H1 (cell line): ENCODE measurements around the gene NDUFA13. TPM values are rescaled to one million over a fixed set of nuclear protein-coding genes. Genes with fewer than 3 reads are reported as not detected.

Source experiments
- CTCF ChIA-PET: fragments of 300-600 bp; sonication (Branson Sonifier 250); formaldehyde crosslinking; loops from one replicate; lab custom pipeline; 2021; ENCODE audit not compliant: partially characterized antibody; lab: Charles Lee
- POLR2A ChIA-PET: fragments of 300-600 bp; sonication (Branson Sonifier 250); formaldehyde crosslinking; loops from one replicate; lab custom pipeline; 2021; ENCODE audit warnings: inconsistent platforms; ENCODE audit not compliant: partially characterized antibody; lab: Charles Lee
- DNase-seq, 2 experiments: peaks; one replicate each; pipeline versions ENCODE4 v3.0.0 to v3.0.0-alpha.2; 2010 to 2022; ENCODE audit warnings: low spot score in 2 of 2, low read depth in 1 of 2, mixed read lengths in 1 of 2
- FAIRE-seq: peaks from 2 replicates; lab custom pipeline; 2011; peaks lifted over from hg19 to GRCh38; lab: Jason Lieb, UNC
- H2AFZ ChIP-seq: 2 replicates; pipeline ENCODE4 v1.8.1; 2012; ENCODE audit warnings: low read length, inconsistent platforms
- H2AK5ac ChIP-seq: 2 replicates; pipeline ENCODE4 v1.6.1; 2013; ENCODE audit warnings: low read depth, low read length
- H2BK120ac ChIP-seq: replicated peaks from 2 replicates; pipeline ENCODE3; 2013; ENCODE audit warnings: low read depth, low read length, inconsistent platforms
- H2BK12ac ChIP-seq: 2 replicates; pipeline ENCODE4 v1.6.1; 2013; ENCODE audit warnings: low read depth, low read length
- H2BK15ac ChIP-seq: 2 replicates; pipeline ENCODE4 v1.6.1; 2013; ENCODE audit warnings: low read length
- H2BK20ac ChIP-seq: 2 replicates; pipeline ENCODE4 v1.6.1; 2013; ENCODE audit warnings: low read length
- H2BK5ac ChIP-seq: 2 replicates; pipeline ENCODE4 v1.6.1; 2013; ENCODE audit warnings: low read depth, low read length
- H3K14ac ChIP-seq: 2 replicates; pipeline ENCODE4 v1.6.1; 2013; ENCODE audit warnings: inconsistent platforms; ENCODE audit not compliant: insufficient read length
- H3K18ac ChIP-seq: 2 replicates; pipeline ENCODE4 v1.6.1; 2013; ENCODE audit warnings: low read length; ENCODE audit errors: extremely low read depth
- H3K23ac ChIP-seq: 2 replicates; pipeline ENCODE4 v1.6.1; 2013; ENCODE audit warnings: inconsistent platforms; ENCODE audit not compliant: insufficient read length
- H3K23me2 ChIP-seq: 2 replicates; pipeline ENCODE4 v1.6.1; 2013; ENCODE audit warnings: low read depth, low read length
- H3K27ac ChIP-seq: 2 replicates; pipeline ENCODE4 v1.6.1; 2011; ENCODE audit warnings: low read depth, low read length, inconsistent platforms
- H3K27me3 ChIP-seq, 4 experiments: replicated peaks in 1 of 4; 1 replicate in 1 of 4; 2 replicates in 3 of 4; pipeline versions ENCODE4 v1.6.1 to v1.8.1; 2011 to 2013; ENCODE audit warnings: low read length in 3 of 4, mild to moderate bottlenecking in 3 of 4, inconsistent platforms in 2 of 4, mixed read lengths in 2 of 4, moderate library complexity in 1 of 4; ENCODE audit not compliant: control insufficient read depth in 3 of 4, insufficient read depth in 3 of 4; ENCODE audit errors: extremely low read depth in 1 of 4
- H3K36me3 ChIP-seq, 4 experiments: 2 replicates each; pipeline versions ENCODE4 v1.6.1 to v1.8.1; 2011 to 2013; ENCODE audit warnings: mild to moderate bottlenecking in 4 of 4, low read length in 3 of 4, moderate library complexity in 2 of 4, control low read depth in 1 of 4, inconsistent platforms in 1 of 4; ENCODE audit not compliant: insufficient read depth in 4 of 4, control insufficient read depth in 2 of 4
- H3K4ac ChIP-seq: replicated peaks from 2 replicates; pipeline ENCODE3; 2013; ENCODE audit warnings: low read length, low read depth, mixed read lengths, inconsistent platforms; ENCODE audit not compliant: insufficient read length
- H3K4me1 ChIP-seq, 4 experiments: replicated peaks in 1 of 4; 1 replicate in 1 of 4; 2 replicates in 3 of 4; pipeline versions ENCODE4 v1.6.1 to v1.8.1; 2011 to 2013; ENCODE audit warnings: low read length in 3 of 4, inconsistent platforms in 2 of 4, mixed read lengths in 1 of 4; ENCODE audit not compliant: insufficient read depth in 4 of 4, control insufficient read depth in 3 of 4
- H3K4me2 ChIP-seq, 2 experiments: 2 replicates each; pipeline versions ENCODE4 v1.6.1 to v1.8.1; 2011 to 2013; ENCODE audit warnings: low read depth in 2 of 2, low read length in 2 of 2, control low read depth in 1 of 2, inconsistent platforms in 1 of 2, mild to moderate bottlenecking in 1 of 2; ENCODE audit not compliant: insufficient read depth in 1 of 2
- H3K4me3 ChIP-seq, 4 experiments: fragments of 200-600, 300-600 bp in 1 of 4; sonication (generic), shearing (Covaris generic), sonication (Bioruptor Twin) in 1 of 4; 2 replicates each; pipeline versions ENCODE4 v1.5.1 to v1.8.1; 2011 to 2016; ENCODE audit warnings: low read length in 4 of 4, low read depth in 3 of 4, control low read depth in 2 of 4, inconsistent platforms in 2 of 4, mild to moderate bottlenecking in 2 of 4, mixed read lengths in 1 of 4, moderate library complexity in 1 of 4; ENCODE audit not compliant: insufficient read depth in 2 of 4; ENCODE audit errors: extremely low read depth in 1 of 4
- H3K56ac ChIP-seq: replicated peaks from 2 replicates; pipeline ENCODE3; 2013; ENCODE audit warnings: low read depth, mild to moderate bottlenecking, mixed read lengths, low read length, inconsistent platforms; ENCODE audit not compliant: insufficient read length
- H3K79me1 ChIP-seq: 2 replicates; pipeline ENCODE4 v1.6.1; 2013; ENCODE audit warnings: low read depth, low read length, control low read depth
- H3K79me2 ChIP-seq, 2 experiments: 2 replicates each; pipeline versions ENCODE4 v1.6.1 to v1.8.1; 2012 to 2013; ENCODE audit warnings: low read length in 2 of 2, mild to moderate bottlenecking in 2 of 2, inconsistent platforms in 1 of 2; ENCODE audit not compliant: insufficient read depth in 2 of 2, control insufficient read depth in 1 of 2
- H3K9ac ChIP-seq, 4 experiments: replicated peaks in 1 of 4; 1 replicate in 1 of 4; 2 replicates in 3 of 4; pipeline versions ENCODE4 v1.6.1 to v1.8.1; 2011 to 2013; ENCODE audit warnings: low read depth in 3 of 4, low read length in 3 of 4, control low read depth in 2 of 4, mild to moderate bottlenecking in 2 of 4, moderate library complexity in 2 of 4, inconsistent platforms in 1 of 4; ENCODE audit errors: extremely low read depth in 1 of 4
- H3K9me3 ChIP-seq, 2 experiments: 2 replicates each; pipeline versions ENCODE4 v1.6.1 to v1.8.1; 2012 to 2013; ENCODE audit warnings: mild to moderate bottlenecking in 2 of 2, moderate library complexity in 2 of 2, control low read depth in 1 of 2, inconsistent platforms in 1 of 2, low read depth in 1 of 2, low read length in 1 of 2, mixed read lengths in 1 of 2; ENCODE audit not compliant: insufficient read depth in 2 of 2
- H4K20me1 ChIP-seq, 2 experiments: replicated peaks in 1 of 2; 2 replicates each; pipeline versions ENCODE3 to v1.8.1; 2011 to 2013; ENCODE audit warnings: inconsistent platforms in 2 of 2, low read length in 2 of 2, mild to moderate bottlenecking in 1 of 2; ENCODE audit not compliant: insufficient read depth in 2 of 2, control insufficient read depth in 1 of 2
- H4K5ac ChIP-seq: 2 replicates; pipeline ENCODE4 v1.6.1; 2013; ENCODE audit warnings: low read length, low read depth, mixed read lengths, inconsistent platforms; ENCODE audit not compliant: insufficient read length
- H4K8ac ChIP-seq: 2 replicates; pipeline ENCODE4 v1.8.0; 2013; ENCODE audit warnings: mild to moderate bottlenecking, moderate library complexity, low read length, inconsistent platforms; ENCODE audit not compliant: insufficient read depth; ENCODE audit errors: extremely low read depth
- H4K91ac ChIP-seq: replicated peaks from 2 replicates; pipeline ENCODE3; 2013; ENCODE audit warnings: low read length, mixed read lengths, inconsistent platforms; ENCODE audit not compliant: insufficient read length
- EGR1 ChIP-seq: IDR thresholded peaks from 2 replicates; pipeline ENCODE4 v1.6.1; 2011; ENCODE audit warnings: low read depth, low read length, borderline replicate concordance
- KDM1A ChIP-seq: fragments of 200-600, 300-600 bp; sonication (generic); IDR thresholded peaks from 2 replicates; pipeline ENCODE4 v1.7.1; 2016; ENCODE audit warnings: mild to moderate bottlenecking, low read length, borderline replicate concordance
- NANOG ChIP-seq: IDR thresholded peaks from 2 replicates; pipeline ENCODE4 v1.6.1; 2011; ENCODE audit warnings: low read length, low read depth, mild to moderate bottlenecking, inconsistent platforms; ENCODE audit not compliant: insufficient read depth, poor library complexity, severe bottlenecking
- SIN3A ChIP-seq, 2 experiments: IDR thresholded peaks in 1 of 2; conservative IDR thresholded peaks in 1 of 2; 2 replicates each; pipeline ENCODE4 v1.6.1; 2011 to 2012; ENCODE audit warnings: low read length in 2 of 2, improper control_type of control experiment in 1 of 2, low read depth in 1 of 2, mild to moderate bottlenecking in 1 of 2
- SIX5 ChIP-seq: IDR thresholded peaks from 2 replicates; pipeline ENCODE4 v1.6.1; 2011; ENCODE audit warnings: mild to moderate bottlenecking, low read depth, low read length
- TBP ChIP-seq: IDR thresholded peaks from 2 replicates; pipeline ENCODE4 v1.6.1; 2011; ENCODE audit warnings: low read depth, low read length, improper control_type of control experiment
- USF2 ChIP-seq: IDR thresholded peaks from 2 replicates; pipeline ENCODE4 v1.6.1; 2011; ENCODE audit warnings: low read length, improper control_type of control experiment
- WGBS, 2 experiments: shearing (Covaris generic) in 1 of 2; methylation state at CpG; one replicate each; pipeline versions ENCODE4 v1.1.6 to v1.1.7; 2013 to 2015; ENCODE audit warnings: low lambda C conversion rate in 2 of 2, mixed read lengths in 2 of 2, inconsistent platforms in 1 of 2, low coverage in 1 of 2, missing lambda C conversion rate in 1 of 2; ENCODE audit not compliant: insufficient replicate concordance in 2 of 2, insufficient coverage in 1 of 2, insufficient read length in 1 of 2; ENCODE audit errors: extremely low coverage in 1 of 2, missing lambda C conversion rate in 1 of 2; 5-methylcytosine and 5-hydroxymethylcytosine counted together
- polyA plus RNA-seq, 7 experiments: library from polyadenylated mRNA; depleted of rRNA in 3 of 7; stranded (reverse) in 5 of 7; unstranded in 2 of 7; fragments of >200 nt in 5 of 7; fragments of 200-250 nt in 2 of 7; gene quantifications; 1 replicate in 5 of 7; 2 replicates in 1 of 7; 4 replicates in 1 of 7; pipeline versions ENCODE4 v1.2.1 to v1.2.3, GENCODE V29; 2011 to 2013; ENCODE audit warnings: missing spikeins in 2 of 7, mixed read lengths in 2 of 7
- total RNA-seq: library from RNA; stranded (reverse); fragmentation: NEBNext Ultra II Directional; extraction: Animal tissue kit (Norgen Biotek cat#: 25700); gene quantifications from 2 replicates; pipeline ENCODE4 v1.2.1, GENCODE V29; 2021

NDUFA13 gene
- total and polyA plus RNA-seq, 2 of the 8 experiments (the other 6 are each of a cell fraction or from before 2014, with no cell fraction given), result 413 to 1,105 TPM

- Histone ChIP-seq H2BK20ac (no peak overlapping the region), H3K27me3 (no peaks in the 10 kb centered on the region), H4K20me1 (no peaks in the 10 kb centered on the region), H3K9me3 (no peaks in the 10 kb centered on the region), H4K8ac (no peak overlapping the region), H3K79me2 (no peaks in the 10 kb centered on the region), H3K23ac (no peak overlapping the region), H3K23me2 (no peaks in the 10 kb centered on the region), H3K56ac (no peak overlapping the region), H3K18ac (no peak overlapping the region), H2BK15ac (no peak overlapping the region), H2AFZ (no peak overlapping the region), H3K14ac (no peak overlapping the region), H4K91ac (no peak overlapping the region), H3K79me1 (0 out of 2 replicates have a peak, but pooled peaks cover 2% of the 10 kb centered on the region), H2AK5ac (no peak overlapping the region), H2BK120ac (no peak overlapping the region), H3K4ac (no peak overlapping the region), H3K4me1 (peaks cover 0 to 4% (median 0%) of the 10 kb centered on the region in 4 experiments; a peak in 2 of 7 replicates), H3K36me3 (no peaks in the 10 kb centered on the region), H3K4me2 (no peak overlapping the region), H3K27ac (no peak overlapping the region), H3K4me3 (no peak overlapping the region), H3K9ac (no peak overlapping the region), H2BK12ac (no peak overlapping the region), H4K5ac (no peak overlapping the region), H2BK5ac (peak overlapping the region; percentile 40; the same call in 1 of the 2 replicates)
- ChIA-PET POLR2A (no interaction called here), CTCF (interaction anchor here (0.6 to 20.0 kb wide), 11 partner anchors 9 to 197 kb away, joined by 3 to 223 read pairs (median 4); no protein-coding TSS in a partner anchor)
- WGBS, 2 experiments, result 87% methylated on average over 16 of the region's 16 CpGs; no CpG with 5 or more reads in 1 of the 2 experiments
- FAIRE-seq (no peak), DNase-seq (no peak)
- TF ChIP-seq EGR1, result no peak
- TF ChIP-seq SIX5, result no peak
- TF ChIP-seq USF2, result no peak
- no peak for TF ChIP-seq NANOG
- no peak for TF ChIP-seq KDM1A
- no peak for TF ChIP-seq SIN3A (conservative IDR thresholded peaks at IDR 0.05 in 1 of 2, IDR thresholded peaks at IDR 0.05 in 1 of 2; ENCODE audit: low read depth in 1 of 2, low read length in 2 of 2)
- TF ChIP-seq TBP, result no peak
These were observed 42.6 kb downstream of the NDUFA13 start for GRCh38 chr19:19558636-19559035.
